NCI-H526 treated with DMSO at 0.1 percent for 48 hours (cell line): ENCODE results near the gene PABPC3.

Experiments
- DNase-seq: peaks from one replicate; lab custom pipeline; 2025; lab: John Stamatoyannopoulos, UW

The PABPC3 gene

DNA sequence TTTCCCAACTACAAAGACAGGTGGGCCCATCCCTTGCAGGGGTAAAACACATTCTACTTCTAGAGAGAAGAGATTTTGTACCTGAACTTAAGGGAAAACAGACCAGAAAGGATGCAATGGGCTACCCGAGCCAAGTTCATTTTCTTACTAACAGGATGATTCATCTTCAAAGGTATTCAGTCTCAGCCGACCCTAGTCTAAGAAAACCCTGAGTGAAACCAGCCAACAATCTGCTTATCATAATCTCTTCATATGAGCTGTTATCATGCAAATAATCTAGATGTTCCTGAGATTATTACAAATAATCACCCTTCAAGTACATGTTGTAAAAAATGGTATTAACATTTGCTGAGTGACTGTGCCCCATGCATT is 15.6 kb downstream of the PABPC3 start:
- DNase-seq: no peak

- no peak for DNase-seq
Observed at GRCh38 chr13:25112695-25113255, 16.8 kb downstream of the PABPC3 start.

DNA sequence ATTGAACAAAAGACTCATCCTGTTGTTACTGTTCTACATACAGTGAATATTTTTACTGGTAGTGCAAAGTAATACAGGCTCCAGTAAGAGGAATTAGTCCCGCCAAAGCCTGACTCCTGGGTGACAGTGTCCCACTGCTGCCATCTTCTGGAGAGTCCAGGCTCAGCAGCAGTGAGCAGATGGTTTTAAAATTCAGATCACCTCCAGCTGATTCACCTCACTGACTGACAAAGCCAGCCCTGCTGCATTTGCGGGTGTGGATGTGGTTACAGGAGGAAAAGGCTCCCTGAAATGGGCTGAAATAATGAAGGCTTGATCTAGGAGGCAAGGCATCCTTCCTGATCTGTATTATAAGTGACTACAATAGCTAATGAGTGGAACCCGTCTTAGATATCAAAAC is 18.3 kb downstream of the PABPC3 start:
- peak; percentile 77 for DNase-seq

GRCh38 chr13:25116044-25116443 is 20.1 kb downstream of the PABPC3 start:
- DNase-seq: no peak

DNA sequence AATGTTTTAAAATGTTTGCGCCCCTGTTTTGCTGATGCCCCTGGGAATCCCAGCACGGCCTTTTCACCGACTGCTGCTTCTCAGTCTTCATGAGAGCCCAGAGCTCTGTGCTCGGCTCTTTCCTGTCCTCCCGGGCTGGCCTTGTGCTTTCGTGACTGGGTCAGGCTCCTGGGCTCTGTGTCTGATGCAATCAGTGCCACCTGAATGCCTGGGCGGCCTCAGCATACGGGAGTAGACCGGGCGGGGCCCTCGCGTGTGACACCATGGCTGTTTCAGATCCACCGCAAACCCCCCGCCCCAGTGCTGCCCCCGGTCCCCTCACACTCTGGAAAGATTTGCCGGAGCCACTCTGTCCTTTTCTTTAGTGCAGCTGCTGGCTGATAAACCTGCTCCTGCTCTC is 21.4 kb downstream of the PABPC3 start:
- DNase-seq: no peak

DNA sequence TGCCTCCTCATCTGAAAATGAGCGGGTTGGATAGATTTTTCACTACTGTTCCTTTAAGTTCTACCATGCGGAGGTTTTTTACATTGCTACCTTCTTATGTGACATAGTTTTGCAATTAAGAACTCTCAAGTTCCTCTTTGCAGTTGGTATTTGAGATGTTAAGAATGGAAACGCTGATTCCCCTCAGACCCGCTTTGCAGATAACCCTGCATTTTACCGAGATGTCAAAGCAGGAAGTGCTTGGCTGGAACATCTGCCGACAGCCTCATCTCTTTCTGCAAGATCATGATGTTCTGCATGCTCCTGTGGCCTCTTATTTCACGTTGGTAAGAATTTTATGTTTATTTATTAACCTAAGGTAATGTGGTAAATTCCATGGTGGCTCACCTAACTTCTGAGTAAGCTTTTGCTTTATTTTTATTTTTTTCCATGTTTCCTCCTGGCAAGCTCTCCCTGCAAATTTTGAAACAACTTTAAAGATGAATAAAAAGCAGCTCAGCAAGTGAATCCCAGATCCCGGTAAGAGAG is 22.5 kb downstream of the PABPC3 start:
- DNase-seq: no peak

GRCh38 chr13:25130944-25131343 is 35.0 kb downstream of the PABPC3 start:
- no peak for DNase-seq

- no peak for DNase-seq
Observed at GRCh38 chr13:25131881-25132420, 36.0 kb downstream of the PABPC3 start.

GRCh38 chr13:25132751-25133390 is 36.9 kb downstream of the PABPC3 start:
- no peak for DNase-seq

- DNase-seq: no peak
Observed at GRCh38 chr13:25135896-25136295, 40.0 kb downstream of the PABPC3 start.

GRCh38 chr13:25136880-25137787 is 41.2 kb downstream of the PABPC3 start:
- DNase-seq: no peak

DNA sequence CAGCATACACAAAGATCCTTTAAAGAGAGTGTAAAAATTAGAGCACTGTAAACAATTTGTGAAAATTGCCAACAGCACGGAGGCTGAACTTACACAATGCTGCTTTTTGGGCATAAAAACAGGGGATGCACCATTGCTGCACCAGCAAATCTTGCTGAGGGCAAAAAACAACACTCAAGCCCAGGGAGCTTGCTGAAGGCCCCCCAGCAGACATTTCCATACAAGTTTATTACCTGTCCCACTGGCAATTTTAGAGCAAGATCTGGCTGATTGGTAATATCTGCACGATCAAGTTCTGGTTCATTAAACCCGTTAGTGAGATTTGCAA is 41.8 kb downstream of the PABPC3 start:
- DNase-seq: no peak

GRCh38 chr13:25141042-25141441 is 45.1 kb downstream of the PABPC3 start:
- DNase-seq: no peak

DNA sequence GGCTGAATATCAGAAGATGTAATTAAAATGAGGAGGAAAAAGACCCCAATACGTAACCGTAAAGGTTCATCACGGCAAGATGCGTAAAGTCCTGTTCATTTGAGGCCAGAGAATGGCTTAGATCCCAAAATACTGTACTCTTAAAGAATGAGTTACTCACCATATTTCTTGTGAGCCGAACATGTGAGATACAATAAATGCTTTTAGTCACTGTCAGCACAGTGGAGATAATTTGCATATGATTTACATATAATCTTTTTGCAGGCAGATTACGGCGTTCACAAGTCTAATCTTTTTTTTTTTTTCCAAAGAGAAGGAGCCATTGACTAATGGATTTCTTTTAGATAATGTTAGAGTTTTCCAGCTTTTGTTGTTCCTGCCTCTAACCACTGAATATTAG is 47.8 kb downstream of the PABPC3 start:
- peak; percentile 98 for DNase-seq

- DNase-seq: peak; percentile 81
Observed at GRCh38 chr13:25147638-25148401, 51.9 kb downstream of the PABPC3 start.

DNA sequence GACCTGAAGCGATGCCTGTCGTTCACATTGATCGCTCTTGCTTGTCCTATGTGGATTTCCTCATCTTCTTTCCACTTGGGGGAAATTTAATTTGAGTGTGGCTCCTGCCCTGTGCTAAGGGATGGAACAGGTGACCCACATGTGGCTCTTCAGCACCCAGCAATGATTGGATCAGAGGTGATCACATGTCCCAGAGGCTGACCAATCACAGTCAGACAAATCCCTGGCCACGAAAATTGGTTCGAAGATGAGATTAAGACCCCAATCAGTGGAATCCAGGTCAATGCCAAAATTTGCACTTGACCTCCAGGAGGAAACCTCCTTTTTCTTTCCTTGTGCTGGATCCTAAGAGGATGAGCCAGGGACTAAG is 52.5 kb downstream of the PABPC3 start:
- DNase-seq: no peak
